WERI-Rb-1 (cell line): ENCODE data around the gene ATP5PD.

Experiments
- DNase-seq: peaks from one replicate; pipeline ENCODE4 v3.0.0-alpha.2; 2020
- H3K27ac ChIP-seq: fragments of 250-450 bp; sonication (Bioruptor Pico); 2 replicates; pipeline ENCODE4 v1.5.1; 2020; ENCODE audit warnings: mild to moderate bottlenecking, moderate library complexity
- H3K27me3 ChIP-seq: fragments of 250-450 bp; sonication (Bioruptor Pico); 2 replicates; pipeline ENCODE4 v1.5.1; 2021; ENCODE audit warnings: mild to moderate bottlenecking, low read depth, moderate library complexity; ENCODE audit not compliant: insufficient read depth, severe bottlenecking
- H3K36me3 ChIP-seq: fragments of 250-450 bp; sonication (Bioruptor Pico); 2 replicates; pipeline ENCODE4 v1.5.1; 2020; ENCODE audit warnings: mild to moderate bottlenecking, moderate library complexity
- H3K4me3 ChIP-seq: 2 replicates; pipeline ENCODE4 v1.5.1; 2011; ENCODE audit warnings: low read depth, mild to moderate bottlenecking, control low read depth, low read length
- H3K9me3 ChIP-seq: fragments of 250-450 bp; sonication (Bioruptor Pico); 2 replicates; pipeline ENCODE4 v1.5.1; 2021; ENCODE audit warnings: mild to moderate bottlenecking, moderate library complexity; ENCODE audit not compliant: severe bottlenecking
- TF ChIP-seq, protein P1 (sequence below): IDR thresholded peaks from 2 replicates; pipeline ENCODE4 v1.5.1; 2011; ENCODE audit warnings: low read depth, mild to moderate bottlenecking, control low read depth, inconsistent platforms, low read length

Gene ATP5PD

DNA sequence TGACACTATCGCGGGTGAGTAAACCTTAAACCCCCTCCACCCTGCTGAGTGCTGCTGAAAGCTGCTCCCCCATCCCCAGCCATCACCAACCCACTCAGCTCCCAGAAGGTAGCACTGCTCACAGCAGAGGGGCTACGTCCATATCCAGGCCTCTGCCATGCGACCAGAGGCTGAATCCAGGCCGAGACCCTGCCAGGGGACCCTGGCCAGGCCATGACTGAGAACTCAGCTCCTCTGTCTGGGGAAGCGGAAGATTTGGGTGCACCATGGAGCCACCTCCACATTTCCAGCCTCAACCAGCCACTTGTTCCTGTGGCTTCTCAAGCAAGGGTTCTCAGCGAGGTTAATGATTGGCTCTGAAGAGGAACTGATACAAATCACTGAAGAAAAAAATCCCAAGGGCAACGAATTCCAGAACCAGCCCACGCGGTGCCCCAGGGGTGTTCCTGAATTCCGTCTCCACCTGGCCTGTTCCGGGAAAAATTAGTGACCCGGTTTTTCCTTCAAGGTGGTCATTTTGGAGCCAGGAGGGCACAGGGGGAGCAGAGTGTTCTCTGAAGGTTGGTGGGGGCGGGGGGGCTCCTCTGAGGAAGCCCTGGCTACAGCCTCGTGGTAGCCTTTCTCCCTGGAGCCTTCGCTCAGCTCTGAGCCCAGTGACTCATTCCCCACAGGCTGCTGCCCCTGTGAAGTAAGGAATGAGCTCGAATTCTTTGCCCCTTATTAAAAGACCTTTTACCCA, 31.7 kb upstream of the ATP5PD start:
- TF ChIP-seq, protein P1, sequence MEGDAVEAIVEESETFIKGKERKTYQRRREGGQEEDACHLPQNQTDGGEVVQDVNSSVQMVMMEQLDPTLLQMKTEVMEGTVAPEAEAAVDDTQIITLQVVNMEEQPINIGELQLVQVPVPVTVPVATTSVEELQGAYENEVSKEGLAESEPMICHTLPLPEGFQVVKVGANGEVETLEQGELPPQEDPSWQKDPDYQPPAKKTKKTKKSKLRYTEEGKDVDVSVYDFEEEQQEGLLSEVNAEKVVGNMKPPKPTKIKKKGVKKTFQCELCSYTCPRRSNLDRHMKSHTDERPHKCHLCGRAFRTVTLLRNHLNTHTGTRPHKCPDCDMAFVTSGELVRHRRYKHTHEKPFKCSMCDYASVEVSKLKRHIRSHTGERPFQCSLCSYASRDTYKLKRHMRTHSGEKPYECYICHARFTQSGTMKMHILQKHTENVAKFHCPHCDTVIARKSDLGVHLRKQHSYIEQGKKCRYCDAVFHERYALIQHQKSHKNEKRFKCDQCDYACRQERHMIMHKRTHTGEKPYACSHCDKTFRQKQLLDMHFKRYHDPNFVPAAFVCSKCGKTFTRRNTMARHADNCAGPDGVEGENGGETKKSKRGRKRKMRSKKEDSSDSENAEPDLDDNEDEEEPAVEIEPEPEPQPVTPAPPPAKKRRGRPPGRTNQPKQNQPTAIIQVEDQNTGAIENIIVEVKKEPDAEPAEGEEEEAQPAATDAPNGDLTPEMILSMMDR, result no peak
- no peaks in the 10 kb centered on the region for H3K9me3 ChIP-seq
- H3K4me3 ChIP-seq, result no peak overlapping the region
- no peaks in the 10 kb centered on the region for H3K36me3 ChIP-seq
- no peak for DNase-seq
- no peak overlapping the region; the same call in 1 of the 2 replicates for H3K27ac ChIP-seq
- no peaks in the 10 kb centered on the region for H3K27me3 ChIP-seq

DNA sequence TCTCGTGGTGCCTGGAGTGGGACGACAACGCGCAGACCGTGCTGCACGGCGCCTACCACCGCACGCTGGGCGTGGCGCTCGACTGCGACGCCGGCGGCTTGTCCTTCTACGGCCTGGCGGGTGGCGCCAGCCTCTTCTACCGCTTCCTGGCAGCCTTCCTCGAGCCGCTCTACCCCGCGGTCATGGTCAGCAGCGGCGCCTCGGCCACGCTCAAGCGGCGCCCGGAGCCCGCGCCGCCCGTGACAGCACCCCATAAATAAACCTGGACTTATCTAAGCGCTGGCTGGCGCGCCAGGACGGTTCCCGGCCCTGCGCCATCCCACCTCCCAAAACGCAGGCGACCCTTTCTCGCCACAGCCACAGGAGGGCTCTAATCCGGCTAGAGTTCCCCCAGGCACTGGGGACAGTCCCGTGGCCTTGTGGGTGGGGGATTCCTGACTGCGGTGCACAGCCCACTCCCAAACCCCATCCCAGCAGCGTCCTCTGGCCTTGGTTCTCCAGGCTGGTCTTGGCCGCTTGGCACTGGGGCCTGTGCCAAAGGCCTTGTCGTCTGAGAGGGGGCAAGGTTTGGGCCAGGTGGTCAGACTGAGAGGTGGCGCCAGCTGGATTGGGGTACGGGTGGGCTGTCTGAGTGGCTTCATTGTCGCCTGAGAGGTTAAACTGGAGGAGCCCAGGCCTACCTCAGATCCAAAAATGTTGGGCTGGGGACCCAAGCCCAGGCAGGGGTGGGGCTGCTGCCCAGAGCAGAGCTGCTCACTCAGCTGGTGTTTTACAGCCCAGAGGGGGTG, 30.9 kb upstream of the ATP5PD start:
- H3K36me3 ChIP-seq, result no peaks in the 10 kb centered on the region
- no peak overlapping the region for H3K4me3 ChIP-seq
- no peak for DNase-seq
- H3K9me3 ChIP-seq, result no peaks in the 10 kb centered on the region
- no peak overlapping the region for H3K27ac ChIP-seq
- TF ChIP-seq, protein P1, result no peak
- H3K27me3 ChIP-seq, result no peaks in the 10 kb centered on the region

DNA sequence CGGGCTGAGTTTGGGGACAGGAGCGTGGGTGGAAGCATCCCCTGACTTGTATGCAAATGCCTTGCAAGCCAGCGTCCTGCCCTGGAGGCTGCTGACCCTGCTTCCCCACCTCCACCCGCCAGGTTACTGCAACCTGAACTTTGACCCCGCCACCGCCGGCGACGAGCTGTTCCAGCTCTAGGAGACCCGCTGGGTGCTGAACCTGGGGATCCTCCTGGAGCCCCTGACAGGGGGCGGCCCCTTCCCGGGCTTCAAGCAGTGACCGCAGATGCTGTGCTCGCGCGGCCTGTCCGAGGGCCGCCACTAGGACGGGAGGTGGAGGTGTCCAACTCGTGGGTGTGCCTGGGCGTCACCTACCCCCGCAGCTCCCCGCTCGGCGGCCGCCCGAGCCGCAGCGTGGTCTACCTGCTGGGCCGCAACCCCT, 30.3 kb upstream of the ATP5PD start:
- no peak overlapping the region for H3K4me3 ChIP-seq

DNA sequence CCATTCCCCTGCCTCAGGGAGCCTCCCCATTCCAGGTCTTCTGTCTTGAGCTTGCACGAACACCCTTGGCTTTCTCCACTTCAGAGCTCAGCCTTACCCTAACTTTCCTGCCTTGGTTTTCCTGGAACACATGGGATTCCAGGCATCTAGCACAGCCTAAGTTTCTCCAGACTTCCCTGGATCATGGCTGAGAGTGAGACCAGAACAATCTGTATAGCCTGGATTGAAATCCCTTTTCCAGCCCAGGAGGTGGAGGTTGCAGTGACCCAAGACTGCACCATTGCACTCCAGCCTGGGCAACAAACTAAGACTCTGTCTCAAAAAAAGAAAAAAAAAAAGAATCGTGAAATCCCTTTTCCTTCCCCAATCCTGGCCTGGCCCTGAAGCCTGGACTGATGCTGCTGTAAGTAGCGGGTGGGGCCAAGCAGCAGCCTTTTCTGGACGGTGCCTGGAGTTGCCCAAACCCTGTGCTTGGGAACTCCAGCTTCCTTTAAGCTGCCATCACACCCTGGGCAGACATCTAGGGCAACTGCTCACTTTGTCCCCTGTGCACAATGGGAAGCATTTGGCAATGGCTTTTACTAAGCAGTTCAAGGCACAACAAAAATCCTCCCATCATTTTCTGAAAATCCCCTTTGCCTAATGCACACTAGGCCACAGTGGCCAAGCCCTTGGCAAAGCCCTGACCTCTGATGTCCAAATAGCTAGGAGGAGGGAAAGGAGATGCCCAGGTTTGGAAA, 29.0 kb upstream of the ATP5PD start:
- H3K27me3 ChIP-seq, result no peaks in the 10 kb centered on the region
- no peak for DNase-seq
- H3K36me3 ChIP-seq, result no peaks in the 10 kb centered on the region
- TF ChIP-seq, protein P1, result no peak
- no peaks in the 10 kb centered on the region for H3K9me3 ChIP-seq
- peak overlapping the region; percentile 27 for H3K27ac ChIP-seq
- H3K4me3 ChIP-seq, result no peak overlapping the region

More for the DNA sequence above, 30.3 kb upstream of the ATP5PD start:
- TF ChIP-seq, protein P1, result no peak
- no peak for DNase-seq
- H3K36me3 ChIP-seq, result no peaks in the 10 kb centered on the region
- H3K9me3 ChIP-seq, result no peaks in the 10 kb centered on the region
- H3K27me3 ChIP-seq, result no peaks in the 10 kb centered on the region
- peak overlapping the region; percentile 59 for H3K27ac ChIP-seq

DNA sequence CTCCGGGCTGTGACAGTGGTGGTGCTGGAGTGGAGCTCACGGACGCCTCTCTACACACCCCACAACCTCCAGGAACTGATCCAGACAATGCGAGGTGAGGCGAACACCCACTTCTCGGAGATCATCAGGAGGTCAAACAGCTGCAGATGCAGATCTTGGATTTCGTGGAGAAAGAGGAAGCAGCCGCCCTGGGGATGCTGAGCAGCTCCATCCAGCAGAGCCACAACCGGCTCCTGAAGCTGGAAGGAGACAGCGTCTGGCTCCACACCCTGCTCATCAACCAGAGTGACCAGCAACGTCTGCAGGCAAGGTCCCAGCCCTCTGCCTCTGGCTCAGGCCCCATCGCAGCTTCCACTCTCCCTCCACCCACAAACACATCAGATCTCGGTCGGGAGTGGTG, 27.8 kb upstream of the ATP5PD start:
- no peaks in the 10 kb centered on the region for H3K36me3 ChIP-seq
- no peaks in the 10 kb centered on the region for H3K27me3 ChIP-seq
- no peak overlapping the region for H3K4me3 ChIP-seq
- H3K27ac ChIP-seq, result no peak overlapping the region
- TF ChIP-seq, protein P1, result no peak
- DNase-seq, result no peak
- H3K9me3 ChIP-seq, result no peaks in the 10 kb centered on the region
